Progenitor cell of endocrine pancreas (in vitro differentiated cells): Measurements from ENCODE around the gene MED20. TPM values are rescaled to one million over a fixed set of nuclear protein-coding genes. Genes with fewer than 3 reads are reported as not detected.

ENCODE experiments used
- DNase-seq: peaks from one replicate; pipeline ENCODE4 v3.0.0; 2021; ENCODE audit warnings: low spot score; ENCODE audit not compliant: unreplicated experiment
- H3K27ac Mint-ChIP-seq: 2 replicates; pipeline ENCODE4 v1.8.0; 2021; ENCODE audit warnings: mild to moderate bottlenecking, moderate library complexity, mixed read lengths
- H3K27me3 Mint-ChIP-seq: 2 replicates; pipeline ENCODE4 v1.8.0; 2021; ENCODE audit warnings: mixed read lengths
- H3K36me3 Mint-ChIP-seq: 2 replicates; pipeline ENCODE4 v1.8.0; 2022; ENCODE audit warnings: mixed read lengths; ENCODE audit not compliant: insufficient read depth
- H3K4me1 Mint-ChIP-seq: 2 replicates; pipeline ENCODE4 v1.8.0; 2021; ENCODE audit warnings: low read depth, mixed read lengths
- H3K4me3 Mint-ChIP-seq: 2 replicates; pipeline ENCODE4 v1.8.0; 2021; ENCODE audit warnings: low read depth, mild to moderate bottlenecking, moderate library complexity, mixed read lengths
- H3K9me3 Mint-ChIP-seq: 2 replicates; pipeline ENCODE4 v1.8.0; 2021; ENCODE audit warnings: low read depth, mixed read lengths
- total RNA-seq: library from RNA; stranded (reverse); gene quantifications from 2 replicates; pipeline ENCODE4 v1.2.1, GENCODE V29; 2021
- TF ChIP-seq, protein P1 (sequence below): fragments of 200-600 bp; sonication (generic); IDR thresholded peaks from one replicate; pipeline ENCODE4 v1.5.0; 2021; ENCODE audit warnings: antibody characterized with exemption, mild to moderate bottlenecking; ENCODE audit not compliant: unreplicated experiment

Gene MED20
- total RNA-seq, 1 donor from 2014 or later, result 37.1 TPM

DNA sequence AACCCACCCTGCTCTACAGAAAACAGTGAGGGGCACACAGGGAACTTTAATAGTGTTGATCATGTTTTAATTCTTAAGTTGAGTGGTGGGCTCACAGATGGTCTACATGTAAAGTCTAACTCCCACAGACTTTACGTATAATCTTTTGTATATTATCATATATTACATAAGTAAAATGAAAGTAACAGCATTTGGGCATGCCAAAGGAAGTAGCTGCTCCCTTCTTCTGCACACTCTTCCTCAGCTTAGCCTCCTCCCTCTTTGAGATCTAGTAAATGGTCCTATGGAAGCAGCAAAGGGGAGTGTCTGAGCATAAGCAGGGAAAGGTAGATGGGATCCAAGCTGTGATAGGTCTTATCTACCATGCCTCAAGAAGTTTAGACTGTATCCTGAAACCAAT lies 11.2 kb downstream of the MED20 start:
- Mint-ChIP-seq H3K4me3 (no peak overlapping the region), H3K4me1 (no peaks in the 10 kb centered on the region), H3K27me3 (no peaks in the 10 kb centered on the region), H3K36me3 (peaks cover 12% of the 10 kb centered on the region), H3K27ac (no peak overlapping the region), H3K9me3 (no peaks in the 10 kb centered on the region)
- no peak for DNase-seq
- TF ChIP-seq, protein P1, sequence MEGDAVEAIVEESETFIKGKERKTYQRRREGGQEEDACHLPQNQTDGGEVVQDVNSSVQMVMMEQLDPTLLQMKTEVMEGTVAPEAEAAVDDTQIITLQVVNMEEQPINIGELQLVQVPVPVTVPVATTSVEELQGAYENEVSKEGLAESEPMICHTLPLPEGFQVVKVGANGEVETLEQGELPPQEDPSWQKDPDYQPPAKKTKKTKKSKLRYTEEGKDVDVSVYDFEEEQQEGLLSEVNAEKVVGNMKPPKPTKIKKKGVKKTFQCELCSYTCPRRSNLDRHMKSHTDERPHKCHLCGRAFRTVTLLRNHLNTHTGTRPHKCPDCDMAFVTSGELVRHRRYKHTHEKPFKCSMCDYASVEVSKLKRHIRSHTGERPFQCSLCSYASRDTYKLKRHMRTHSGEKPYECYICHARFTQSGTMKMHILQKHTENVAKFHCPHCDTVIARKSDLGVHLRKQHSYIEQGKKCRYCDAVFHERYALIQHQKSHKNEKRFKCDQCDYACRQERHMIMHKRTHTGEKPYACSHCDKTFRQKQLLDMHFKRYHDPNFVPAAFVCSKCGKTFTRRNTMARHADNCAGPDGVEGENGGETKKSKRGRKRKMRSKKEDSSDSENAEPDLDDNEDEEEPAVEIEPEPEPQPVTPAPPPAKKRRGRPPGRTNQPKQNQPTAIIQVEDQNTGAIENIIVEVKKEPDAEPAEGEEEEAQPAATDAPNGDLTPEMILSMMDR, result no peak

DNA sequence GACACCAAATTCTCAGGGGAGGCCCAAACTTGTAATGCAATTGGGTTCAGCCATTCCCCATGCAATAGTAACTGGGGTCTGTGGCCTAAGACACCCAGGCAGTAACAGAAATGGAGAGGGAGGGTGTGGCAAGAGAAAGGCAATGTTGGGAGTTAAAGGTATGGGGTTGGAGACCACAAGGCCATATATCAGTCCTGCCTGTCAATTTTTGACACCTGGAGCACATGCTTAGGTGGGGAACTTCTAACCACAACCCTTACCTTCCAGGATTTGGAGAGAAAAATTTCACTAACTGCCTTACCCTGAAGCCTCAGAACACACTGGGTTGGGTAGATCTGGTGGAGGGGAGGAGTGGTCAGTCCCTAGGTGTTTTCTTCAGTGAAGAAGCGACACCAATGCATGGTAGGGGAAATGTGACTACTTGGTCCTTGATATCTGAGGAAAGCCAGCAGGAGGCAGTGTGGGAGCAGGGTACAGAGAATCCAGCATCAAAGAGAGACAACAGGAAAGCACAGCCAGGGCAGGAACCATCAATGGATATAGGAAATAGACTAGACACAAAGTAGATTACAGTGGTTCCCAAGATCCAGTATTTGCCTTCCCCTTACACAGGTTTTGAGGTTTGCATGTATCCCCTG lies 18.9 kb downstream of the MED20 start:
- Mint-ChIP-seq H3K9me3 (no peaks in the 10 kb centered on the region), H3K36me3 (peaks cover 5% of the 10 kb centered on the region), H3K27me3 (no peaks in the 10 kb centered on the region), H3K27ac (no peak overlapping the region), H3K4me3 (no peak overlapping the region), H3K4me1 (no peaks in the 10 kb centered on the region)
- TF ChIP-seq, protein P1, result no peak
- DNase-seq, result no peak

DNA sequence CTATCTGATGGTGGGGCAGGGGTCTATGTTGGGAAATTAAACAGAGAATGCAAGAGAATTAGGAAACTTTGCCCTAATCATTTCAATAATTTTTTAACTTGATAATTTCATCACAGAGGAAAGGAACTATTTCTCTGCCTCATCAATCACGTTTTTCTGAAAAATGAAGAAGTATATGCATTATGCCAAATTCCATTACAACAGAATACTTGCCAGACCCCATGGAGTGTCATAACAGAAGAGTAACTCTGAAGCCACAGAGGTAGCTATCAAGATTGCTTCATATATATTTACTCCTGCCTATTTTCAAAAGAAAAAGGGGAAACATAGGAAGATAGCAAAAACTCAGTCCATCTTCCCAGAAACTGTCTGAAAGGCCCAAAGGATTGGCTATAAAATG lies 20.1 kb downstream of the MED20 start:
- no peaks in the 10 kb centered on the region for H3K27me3 Mint-ChIP-seq
- H3K4me3 Mint-ChIP-seq, result no peak overlapping the region
- DNase-seq, result no peak
- H3K4me1 Mint-ChIP-seq, result peaks cover 7% of the 10 kb centered on the region
- TF ChIP-seq, protein P1, result no peak
- H3K36me3 Mint-ChIP-seq, result peaks cover 1% of the 10 kb centered on the region
- H3K9me3 Mint-ChIP-seq, result no peaks in the 10 kb centered on the region
- H3K27ac Mint-ChIP-seq, result no peak overlapping the region

DNA sequence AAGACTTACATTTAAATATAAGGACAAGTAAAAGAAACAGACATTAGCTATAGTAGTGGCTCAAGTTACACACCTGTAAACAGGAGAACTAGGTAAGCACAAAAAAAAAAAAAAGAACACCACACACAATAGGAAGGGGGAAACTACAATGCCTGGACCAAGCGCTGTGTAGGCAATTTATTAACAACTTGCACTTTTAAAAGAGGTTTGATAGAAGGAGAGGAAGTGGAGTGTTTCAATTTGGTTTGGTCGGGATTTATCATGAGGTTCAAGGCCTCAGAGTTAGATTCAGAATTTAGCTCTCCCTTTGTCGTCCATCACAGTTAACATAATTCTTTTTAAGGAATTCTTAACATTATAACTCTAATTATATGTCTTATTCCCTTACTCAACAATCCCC lies 24.7 kb downstream of the MED20 start:
- Mint-ChIP-seq H3K4me1 (peaks cover 13% of the 10 kb centered on the region), H3K27ac (peak overlapping the region; percentile 96), H3K4me3 (no peak overlapping the region), H3K9me3 (no peaks in the 10 kb centered on the region), H3K27me3 (no peaks in the 10 kb centered on the region), H3K36me3 (no peaks in the 10 kb centered on the region)
- DNase-seq, result no peak
- TF ChIP-seq, protein P1, result no peak

DNA sequence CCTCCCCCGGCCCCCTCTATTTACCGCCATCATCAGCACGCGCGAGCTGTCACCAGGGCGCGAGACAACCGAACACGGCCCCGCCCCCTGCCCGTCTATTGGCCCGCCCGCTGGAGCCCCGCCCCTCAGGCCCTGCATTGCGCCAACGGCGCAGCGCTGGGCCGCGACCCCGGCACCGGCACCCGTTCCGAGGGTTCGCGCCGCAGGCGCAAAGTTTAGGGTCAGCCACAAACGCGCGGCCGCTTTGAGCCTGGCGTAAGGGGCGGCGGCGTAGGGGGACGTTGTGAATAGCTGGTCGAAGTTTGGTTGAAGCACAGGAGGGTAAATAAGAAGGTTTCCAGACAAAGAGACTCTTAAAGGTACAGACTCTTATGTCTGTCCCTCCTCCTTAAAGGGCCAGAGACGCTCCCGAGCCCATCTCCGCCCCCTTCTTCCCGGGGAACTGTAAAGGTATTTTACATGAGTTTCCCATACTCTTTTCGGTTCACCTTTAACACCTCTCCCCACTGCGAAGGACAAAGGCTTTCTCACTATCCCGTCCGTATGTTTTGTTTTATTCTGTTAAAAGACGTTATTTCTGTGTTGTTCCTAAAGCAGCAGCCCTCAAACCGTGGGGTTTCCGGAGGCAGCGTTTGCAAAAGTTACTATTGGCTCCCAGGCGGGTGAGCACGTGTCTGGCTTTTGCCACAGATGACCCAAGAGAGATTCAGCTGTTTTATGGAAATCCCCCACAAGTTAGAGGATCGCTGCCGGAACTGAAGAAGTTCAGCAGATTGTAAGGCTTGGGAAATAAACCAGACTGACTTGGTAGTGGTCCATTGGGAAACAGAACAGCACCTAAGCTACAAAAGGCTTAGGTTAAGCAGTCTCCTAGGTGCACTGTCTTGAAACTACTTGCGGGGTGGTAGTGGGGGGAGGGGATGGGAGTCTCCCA lies 25.4 kb downstream of the MED20 start, which contains the start of gene USP49:
Gene USP49 (minus strand): TSS at position 76 of the 934 bp plus-strand sequence. CDS start 88,392 bp downstream, outside the sequence.
- no peaks in the 10 kb centered on the region for H3K9me3 Mint-ChIP-seq
- peak; percentile 88 for DNase-seq
- H3K4me3 Mint-ChIP-seq, result no peak within 1 kb of the TSS
- no peaks in the 10 kb centered on the region for H3K27me3 Mint-ChIP-seq
- peaks cover 13% of the 10 kb centered on the region for H3K4me1 Mint-ChIP-seq
- peak within 1 kb of the TSS; percentile 96 for H3K27ac Mint-ChIP-seq
- TF ChIP-seq, protein P1, result no peak
- H3K36me3 Mint-ChIP-seq, result no peaks in the 10 kb centered on the region
